SK-N-SH (cell line): ENCODE results near the gene ENOX1. TPM values are rescaled to one million over a fixed set of nuclear protein-coding genes. Genes with fewer than 3 reads are reported as not detected.

ENCODE experiments used
- CTCF ChIA-PET: fragments of 300-600, 350-600 bp; formaldehyde crosslinking; extraction: SDS; loops from one replicate; lab custom pipeline; 2021; lab: Yijun Ruan, JAX
- POLR2A ChIA-PET: fragments of 350-600 bp; sonication (Branson Sonifier 250); formaldehyde crosslinking; extraction: SDS; loops from one replicate; lab custom pipeline; 2020; ENCODE audit warnings: antibody characterized with exemption, inconsistent platforms; lab: Yijun Ruan, JAX
- DNase-seq: peaks from one replicate; pipeline ENCODE4 v3.0.0; 2012
- H2AFZ ChIP-seq: fragments of 200-600 bp; sonication (generic); 2 replicates; pipeline ENCODE4 v1.8.1; 2016; ENCODE audit warnings: antibody characterized with exemption, mild to moderate bottlenecking, low read depth
- H3F3A ChIP-seq: fragments of 200-600 bp; sonication (generic); replicated peaks from 2 replicates; pipeline ENCODE3; 2016; ENCODE audit warnings: antibody characterized with exemption, mild to moderate bottlenecking; ENCODE audit not compliant: insufficient read depth
- H3K27ac ChIP-seq, 2 experiments: fragments of 200-500 bp in 1 of 2; fragments of 200-600 bp in 1 of 2; sonication (Bioruptor generic) in 1 of 2; sonication (generic), shearing (Covaris generic) in 1 of 2; 2 replicates each; pipeline versions ENCODE4 v1.5.1 to v1.6.1; 2014 to 2016; ENCODE audit warnings: low read depth in 2 of 2, inconsistent platforms in 1 of 2, low read length in 1 of 2, mild to moderate bottlenecking in 1 of 2, mixed read lengths in 1 of 2
- H3K27me3 ChIP-seq: fragments of 200-600 bp; sonication (generic), shearing (Covaris generic); 2 replicates; pipeline ENCODE4 v1.6.1; 2016; ENCODE audit warnings: mixed run types; ENCODE audit not compliant: insufficient read depth
- H3K36me3 ChIP-seq, 2 experiments: fragments of 200-500 bp in 1 of 2; fragments of 200-600 bp in 1 of 2; sonication (Bioruptor generic) in 1 of 2; sonication (generic) in 1 of 2; replicated peaks in 1 of 2; 2 replicates each; pipeline versions ENCODE3 to v1.5.1; 2014 to 2016; ENCODE audit warnings: low read length in 1 of 2, mild to moderate bottlenecking in 1 of 2; ENCODE audit not compliant: insufficient read depth in 2 of 2, control insufficient read depth in 1 of 2
- H3K4me1 ChIP-seq, 2 experiments: fragments of 200-500 bp in 1 of 2; fragments of 200-600 bp in 1 of 2; sonication (Bioruptor generic) in 1 of 2; sonication (generic), shearing (Covaris generic) in 1 of 2; 2 replicates each; pipeline versions ENCODE4 v1.5.1 to v1.6.1; 2014 to 2016; ENCODE audit warnings: low read depth in 1 of 2, low read length in 1 of 2, mixed run types in 1 of 2; ENCODE audit not compliant: insufficient read depth in 2 of 2, control insufficient read depth in 1 of 2
- H3K4me2 ChIP-seq: fragments of 200-600 bp; sonication (generic), shearing (Covaris generic); 2 replicates; pipeline ENCODE4 v1.6.1; 2017; ENCODE audit warnings: mixed run types
- H3K4me3 ChIP-seq, 2 experiments: fragments of 200-500 bp in 1 of 2; fragments of 200-600 bp in 1 of 2; sonication (Bioruptor generic) in 1 of 2; sonication (generic), shearing (Covaris generic) in 1 of 2; 2 replicates each; pipeline versions ENCODE4 v1.5.1 to v1.8.1; 2014 to 2016; ENCODE audit warnings: low read depth in 2 of 2, inconsistent platforms in 1 of 2, low read length in 1 of 2, mild to moderate bottlenecking in 1 of 2, mixed read lengths in 1 of 2, moderate library complexity in 1 of 2
- H3K79me2 ChIP-seq: fragments of 200-600 bp; sonication (generic); 2 replicates; pipeline ENCODE4 v1.8.1; 2017; ENCODE audit warnings: mild to moderate bottlenecking; ENCODE audit not compliant: insufficient read depth
- H3K9ac ChIP-seq: fragments of 200-600 bp; sonication (generic); 2 replicates; pipeline ENCODE4 v1.6.1; 2017; ENCODE audit warnings: mixed run types
- H3K9me2 ChIP-seq: fragments of 200-600 bp; sonication (generic); 2 replicates; pipeline ENCODE4 v1.6.1; 2017; ENCODE audit warnings: mixed run types
- H3K9me3 ChIP-seq: fragments of 200-600 bp; sonication (generic); 2 replicates; pipeline ENCODE4 v1.6.1; 2017; ENCODE audit warnings: mixed run types, mild to moderate bottlenecking, moderate library complexity
- H4K20me1 ChIP-seq: fragments of 200-600 bp; sonication (generic); 2 replicates; pipeline ENCODE4 v1.6.1; 2017; ENCODE audit warnings: mild to moderate bottlenecking, mixed run types; ENCODE audit not compliant: insufficient read depth
- ELF1 ChIP-seq: IDR thresholded peaks from 2 replicates; pipeline ENCODE4 v1.4.0; 2012
- FOXJ3 ChIP-seq: sonication (generic); formaldehyde crosslinking; IDR thresholded peaks from 2 replicates; pipeline ENCODE4 v1.5.1; 2020; ENCODE audit warnings: mild to moderate bottlenecking, missing genetic modification reagents
- FOXM1 ChIP-seq: IDR thresholded peaks from 2 replicates; pipeline ENCODE4 v1.4.0; 2012; ENCODE audit warnings: low read depth, mild to moderate bottlenecking
- GABPA ChIP-seq: IDR thresholded peaks from 2 replicates; pipeline ENCODE4 v1.4.0; 2012; ENCODE audit warnings: low read depth, mild to moderate bottlenecking
- GATA2 ChIP-seq: sonication (generic); formaldehyde crosslinking; IDR thresholded peaks from 2 replicates; pipeline ENCODE4 v1.5.0; 2020; ENCODE audit warnings: mild to moderate bottlenecking, missing genetic modification reagents
- IRF3 ChIP-seq: fragments of 150-350 bp; IDR thresholded peaks from 2 replicates; pipeline ENCODE4 v1.6.1; 2016; ENCODE audit warnings: mild to moderate bottlenecking, low read depth, low read length
- JUND ChIP-seq: IDR thresholded peaks from 2 replicates; pipeline ENCODE4 v1.4.0; 2012
- MEF2A ChIP-seq: IDR thresholded peaks from 2 replicates; pipeline ENCODE4 v1.4.0; 2012; ENCODE audit warnings: low read depth, borderline replicate concordance
- NRF1 ChIP-seq: IDR thresholded peaks from 2 replicates; pipeline ENCODE4 v1.6.1; 2012; ENCODE audit warnings: low read depth, mild to moderate bottlenecking, low read length
- RAD21 ChIP-seq: IDR thresholded peaks from 2 replicates; pipeline ENCODE4 v1.6.1; 2012; ENCODE audit warnings: mild to moderate bottlenecking, low read length
- REST ChIP-seq: IDR thresholded peaks from 2 replicates; pipeline ENCODE4 v1.6.1; 2012; ENCODE audit warnings: mild to moderate bottlenecking, low read depth, low read length, moderate library complexity
- RXRA ChIP-seq: IDR thresholded peaks from 2 replicates; pipeline ENCODE4 v1.4.0; 2012; ENCODE audit warnings: low read depth, mild to moderate bottlenecking, borderline replicate concordance
- SIN3A ChIP-seq: IDR thresholded peaks from 2 replicates; pipeline ENCODE4 v1.6.1; 2012; ENCODE audit warnings: low read depth, mild to moderate bottlenecking, low read length, moderate library complexity, borderline replicate concordance
- SMC3 ChIP-seq: IDR thresholded peaks from 2 replicates; pipeline ENCODE4 v1.6.1; 2012; ENCODE audit warnings: low read depth, low read length, improper control_type of control experiment
- TCF12 ChIP-seq: IDR thresholded peaks from 2 replicates; pipeline ENCODE4 v1.4.0; 2012
- WGBS: methylation state at CpG from one replicate; pipeline ENCODE4 v1.1.6; 2017; ENCODE audit warnings: low lambda C conversion rate; 5-methylcytosine and 5-hydroxymethylcytosine counted together
- polyA plus RNA-seq, 3 experiments: library from polyadenylated mRNA; depleted of rRNA; stranded (reverse); fragments of >200 nt; gene quantifications; 2 replicates each; pipeline ENCODE4 v1.2.3, GENCODE V29; 2012
- TF ChIP-seq, protein P1 (sequence below): IDR thresholded peaks from 2 replicates; pipeline ENCODE4; 2012
- TF ChIP-seq, protein P2 (sequence below): IDR thresholded peaks from 2 replicates; pipeline ENCODE4 v1.4.0; 2012; ENCODE audit warnings: low read depth, borderline replicate concordance
- TF ChIP-seq, protein P3 (sequence below): IDR thresholded peaks from 2 replicates; pipeline ENCODE4 v1.4.0; 2012; ENCODE audit warnings: low read depth

Gene ENOX1
- polyA plus RNA-seq, 1 of the 3 experiments (the other 2 are of a cell fraction): 5.8 TPM

GRCh38 chr13:43316946-43317353 lies 469.8 kb downstream of the ENOX1 start (continued):
- TF ChIP-seq, protein P1, sequence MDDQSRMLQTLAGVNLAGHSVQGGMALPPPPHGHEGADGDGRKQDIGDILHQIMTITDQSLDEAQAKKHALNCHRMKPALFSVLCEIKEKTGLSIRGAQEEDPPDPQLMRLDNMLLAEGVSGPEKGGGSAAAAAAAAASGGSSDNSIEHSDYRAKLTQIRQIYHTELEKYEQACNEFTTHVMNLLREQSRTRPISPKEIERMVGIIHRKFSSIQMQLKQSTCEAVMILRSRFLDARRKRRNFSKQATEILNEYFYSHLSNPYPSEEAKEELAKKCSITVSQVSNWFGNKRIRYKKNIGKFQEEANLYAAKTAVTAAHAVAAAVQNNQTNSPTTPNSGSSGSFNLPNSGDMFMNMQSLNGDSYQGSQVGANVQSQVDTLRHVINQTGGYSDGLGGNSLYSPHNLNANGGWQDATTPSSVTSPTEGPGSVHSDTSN: peak; percentile 56
- TF ChIP-seq, protein P2, sequence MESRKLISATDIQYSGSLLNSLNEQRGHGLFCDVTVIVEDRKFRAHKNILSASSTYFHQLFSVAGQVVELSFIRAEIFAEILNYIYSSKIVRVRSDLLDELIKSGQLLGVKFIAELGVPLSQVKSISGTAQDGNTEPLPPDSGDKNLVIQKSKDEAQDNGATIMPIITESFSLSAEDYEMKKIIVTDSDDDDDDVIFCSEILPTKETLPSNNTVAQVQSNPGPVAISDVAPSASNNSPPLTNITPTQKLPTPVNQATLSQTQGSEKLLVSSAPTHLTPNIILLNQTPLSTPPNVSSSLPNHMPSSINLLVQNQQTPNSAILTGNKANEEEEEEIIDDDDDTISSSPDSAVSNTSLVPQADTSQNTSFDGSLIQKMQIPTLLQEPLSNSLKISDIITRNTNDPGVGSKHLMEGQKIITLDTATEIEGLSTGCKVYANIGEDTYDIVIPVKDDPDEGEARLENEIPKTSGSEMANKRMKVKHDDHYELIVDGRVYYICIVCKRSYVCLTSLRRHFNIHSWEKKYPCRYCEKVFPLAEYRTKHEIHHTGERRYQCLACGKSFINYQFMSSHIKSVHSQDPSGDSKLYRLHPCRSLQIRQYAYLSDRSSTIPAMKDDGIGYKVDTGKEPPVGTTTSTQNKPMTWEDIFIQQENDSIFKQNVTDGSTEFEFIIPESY: no peak
- TF ChIP-seq, protein P3, sequence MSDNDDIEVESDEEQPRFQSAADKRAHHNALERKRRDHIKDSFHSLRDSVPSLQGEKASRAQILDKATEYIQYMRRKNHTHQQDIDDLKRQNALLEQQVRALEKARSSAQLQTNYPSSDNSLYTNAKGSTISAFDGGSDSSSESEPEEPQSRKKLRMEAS: peak; percentile 50

- no peaks in the 10 kb centered on the region for H4K20me1 ChIP-seq
- POLR2A ChIA-PET: no interaction called here
- no peak for DNase-seq
- no peak overlapping the region; a peak in 1 of 4 replicates for H3K4me3 ChIP-seq
- H3F3A ChIP-seq: no peaks in the 10 kb centered on the region
- H3K27me3 ChIP-seq: no peaks in the 10 kb centered on the region
- WGBS: 77% methylated on average over 2 of the region's 2 CpGs
- no peaks in the 10 kb centered on the region for H3K9me3 ChIP-seq
- no peaks in the 10 kb centered on the region for H3K79me2 ChIP-seq
- peak overlapping the region; percentile 38; the same call in 1 of the 2 replicates for H3K9ac ChIP-seq
- H3K4me2 ChIP-seq: peak overlapping the region; percentile 76
- H3K4me1 ChIP-seq: peaks cover 12 to 14% of the 10 kb centered on the region in 2 experiments; a peak in 3 of 4 replicates
- peak overlapping the region; percentile 58 to 69; a peak in 3 of 4 replicates for H3K27ac ChIP-seq
- H3K36me3 ChIP-seq: no peaks in the 10 kb centered on the region
- CTCF ChIA-PET: interaction anchor here (1.0 to 2.3 kb wide), 3 partner anchors 11 to 231 kb away, joined by 3 to 8 read pairs (median 8); no protein-coding TSS in a partner anchor
- no peaks in the 10 kb centered on the region for H3K9me2 ChIP-seq
- TF ChIP-seq REST: no peak
- TF ChIP-seq GABPA: no peak
- no peak for TF ChIP-seq JUND
- TF ChIP-seq TCF12: no peak
- no peak for TF ChIP-seq FOXM1
- TF ChIP-seq NRF1: no peak
- TF ChIP-seq SIN3A: no peak
- TF ChIP-seq MEF2A: no peak
- no peak for TF ChIP-seq IRF3
- no peak for TF ChIP-seq RAD21
- TF ChIP-seq ELF1: no peak
- TF ChIP-seq, protein P2: no peak
- no peak for TF ChIP-seq RXRA
- TF ChIP-seq GATA2 (CRISPR knock-in tag): no peak
- TF ChIP-seq FOXJ3 (CRISPR knock-in tag): no peak
- TF ChIP-seq SMC3: no peak
- no peak overlapping the region for H2AFZ ChIP-seq
These were observed 470.5 kb downstream of the ENOX1 start for GRCh38 chr13:43316281-43316680.
